ENCODE data around the gene TTC23. TPM values are rescaled to one million over a fixed set of nuclear protein-coding genes. Genes with fewer than 3 reads are reported as not detected.

Gene TTC23
- total and polyA plus RNA-seq, 2 donors (not counting 3 experiments of a cell fraction or from before 2014, with no cell fraction given) = 4.1 to 27.3 TPM

DNA sequence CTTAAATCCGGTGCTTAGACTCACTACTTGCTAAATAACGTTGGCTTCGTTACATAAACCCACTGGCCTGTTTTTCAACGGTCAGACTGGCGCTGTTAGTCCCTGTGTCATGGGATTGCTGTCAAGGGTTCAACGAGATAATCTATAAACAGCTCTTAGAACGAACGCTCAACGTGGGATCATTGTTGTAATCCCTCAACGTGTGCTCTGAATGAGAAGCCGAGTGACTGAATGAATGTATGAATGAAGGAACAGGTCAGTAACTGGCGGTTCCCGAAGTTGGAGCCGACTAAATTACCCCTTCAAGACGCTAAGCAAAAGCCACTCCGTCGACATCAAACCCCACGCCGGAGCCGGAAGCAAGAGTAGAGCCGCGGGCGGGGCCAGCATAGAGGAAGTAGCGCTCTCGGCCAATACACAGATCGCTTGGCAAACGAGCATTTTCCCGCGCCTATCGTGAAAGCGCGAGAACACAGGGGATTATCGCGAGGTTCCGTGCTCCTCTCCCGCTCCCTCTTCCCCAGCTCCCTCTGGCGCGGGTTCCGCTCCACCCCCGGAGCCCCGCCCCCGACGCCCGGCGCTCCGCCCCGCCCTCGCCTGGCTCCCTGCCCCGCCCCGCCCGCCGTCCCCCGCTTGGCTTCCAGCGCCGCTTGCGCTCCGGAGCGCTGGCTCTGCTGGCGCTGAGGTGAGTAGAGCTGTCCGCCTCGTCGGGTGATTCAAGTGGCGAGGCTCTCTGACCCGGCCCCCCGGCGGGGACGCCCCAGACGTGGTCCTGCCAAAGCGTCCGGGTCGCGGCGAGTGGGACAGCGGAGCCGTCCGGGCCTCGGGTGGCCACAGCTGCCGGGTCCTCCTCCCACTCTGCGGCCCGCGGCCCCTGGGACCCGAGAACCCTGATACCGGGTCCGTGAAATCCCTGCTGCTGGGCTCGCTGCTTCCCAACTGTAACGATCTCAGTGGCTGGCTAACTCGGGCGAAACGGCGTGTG lies 1.8 kb upstream of the TTC23 start, which contains the start of gene LRRC28:
Gene LRRC28 (plus strand): TSS at position 625 of the 985 bp plus-strand sequence. CDS start 4,477 bp downstream, outside the sequence.
- POLR2A ChIA-PET = interaction anchor here (1.1 kb wide), 1 partner anchor 482 kb away, joined by 3 read pairs; the partner anchor contains the start of gene LYSMD4
- H3K27me3 ChIP-seq (ENCODE audit: control insufficient read depth in 2 of 2, insufficient read depth in 2 of 2, low read length in 2 of 2) = no peaks in the 10 kb centered on the region
- FAIRE-seq (peak; percentile 81), DNase-seq (ENCODE audit: low read depth, low spot score) (peak; percentile 100)
- H3K9ac ChIP-seq (replicated peaks; ENCODE audit: extremely low read depth, insufficient read depth, low read length) = peak within 1 kb of the TSS; percentile 97
- dilution Hi-C loops (cut with MboI; ENCODE audit: extremely low pct_ligation_motif_present, low sequenced_read_pairs) (no loop called here), intact Hi-C loops (cut with micrococcal nuclease) (loop anchor here (1.0 to 2.0 kb wide), 3 partner anchors 127 to 457 kb away; no protein-coding TSS in a partner anchor)
- CTCF ChIA-PET = interaction anchor here (1.0 to 3.0 kb wide), 10 partner anchors 9 to 505 kb away, joined by 3 to 16 read pairs (median 4); partner anchors contain the start of gene SYNM
- H3K36me3 ChIP-seq (ENCODE audit: control insufficient read depth in 2 of 2, extremely low read depth in 1 of 2, insufficient read depth in 2 of 2, low read length in 2 of 2) = no peaks in the 10 kb centered on the region
- BruUV-seq (replicated peaks) = TSS peak; percentile 82
- peak within 1 kb of the TSS; percentile 89 for H3K27ac ChIP-seq (ENCODE audit: insufficient read depth, low read depth, low read length)
- H3K9me3 ChIP-seq (replicated peaks; ENCODE audit: control insufficient read depth, insufficient read depth, low read length) = no peaks in the 10 kb centered on the region
- TF ChIP-seq POLR2AphosphoS5 (IDR thresholded peaks at IDR 0.05; ENCODE audit: insufficient read depth, low read depth, low read length) (peak; percentile 93), POLR2A (IDR thresholded peaks at IDR 0.05; ENCODE audit: low read depth, low read length) (peak; percentile 89), FOS (IDR thresholded peaks at IDR 0.05; ENCODE audit: borderline replicate concordance, insufficient read depth, low read length) (no peak)
- TF ChIP-seq, protein P1, sequence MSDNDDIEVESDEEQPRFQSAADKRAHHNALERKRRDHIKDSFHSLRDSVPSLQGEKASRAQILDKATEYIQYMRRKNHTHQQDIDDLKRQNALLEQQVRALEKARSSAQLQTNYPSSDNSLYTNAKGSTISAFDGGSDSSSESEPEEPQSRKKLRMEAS (IDR thresholded peaks at IDR 0.05; ENCODE audit: insufficient read depth, insufficient read length) = peak; percentile 23
- TF ChIP-seq, protein P2, sequence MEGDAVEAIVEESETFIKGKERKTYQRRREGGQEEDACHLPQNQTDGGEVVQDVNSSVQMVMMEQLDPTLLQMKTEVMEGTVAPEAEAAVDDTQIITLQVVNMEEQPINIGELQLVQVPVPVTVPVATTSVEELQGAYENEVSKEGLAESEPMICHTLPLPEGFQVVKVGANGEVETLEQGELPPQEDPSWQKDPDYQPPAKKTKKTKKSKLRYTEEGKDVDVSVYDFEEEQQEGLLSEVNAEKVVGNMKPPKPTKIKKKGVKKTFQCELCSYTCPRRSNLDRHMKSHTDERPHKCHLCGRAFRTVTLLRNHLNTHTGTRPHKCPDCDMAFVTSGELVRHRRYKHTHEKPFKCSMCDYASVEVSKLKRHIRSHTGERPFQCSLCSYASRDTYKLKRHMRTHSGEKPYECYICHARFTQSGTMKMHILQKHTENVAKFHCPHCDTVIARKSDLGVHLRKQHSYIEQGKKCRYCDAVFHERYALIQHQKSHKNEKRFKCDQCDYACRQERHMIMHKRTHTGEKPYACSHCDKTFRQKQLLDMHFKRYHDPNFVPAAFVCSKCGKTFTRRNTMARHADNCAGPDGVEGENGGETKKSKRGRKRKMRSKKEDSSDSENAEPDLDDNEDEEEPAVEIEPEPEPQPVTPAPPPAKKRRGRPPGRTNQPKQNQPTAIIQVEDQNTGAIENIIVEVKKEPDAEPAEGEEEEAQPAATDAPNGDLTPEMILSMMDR (IDR thresholded peaks at IDR 0.05; ENCODE audit: extremely low read depth in 1 of 2, insufficient read depth in 1 of 2, low read depth in 1 of 2, low read length in 2 of 2) = no peak
- H3K4me2 ChIP-seq (ENCODE audit: insufficient read depth, low read length) = peak within 1 kb of the TSS; percentile 80
- peaks cover 30% of the 10 kb centered on the region for H3K4me1 ChIP-seq (ENCODE audit: control insufficient read depth, extremely low read depth, insufficient read depth, low read length)
- peaks cover 24% of the 10 kb centered on the region for H3K79me2 ChIP-seq (ENCODE audit: control insufficient read depth, insufficient read depth, low read length)
- peak within 1 kb of the TSS; percentile 79 for H2AFZ ChIP-seq (ENCODE audit: low read depth, low read length)
- no peaks in the 10 kb centered on the region for H3K9me1 ChIP-seq (replicated peaks; ENCODE audit: control insufficient read depth, extremely low read depth, insufficient read depth, low read length)
- no peaks in the 10 kb centered on the region for H4K20me1 ChIP-seq (replicated peaks; ENCODE audit: control insufficient read depth, extremely low read depth, insufficient read depth, low read length)
- peak within 1 kb of the TSS; percentile 77 to 100 (median 80) for H3K4me3 ChIP-seq (replicated peaks in 1 of 3; ENCODE audit: insufficient read depth in 1 of 3, low read depth in 1 of 3, low read length in 3 of 3)

Measured in endothelial cell of umbilical vein (primary cell).